ENCODE data around the gene ZDHHC14. TPM values are rescaled to one million over a fixed set of nuclear protein-coding genes. Genes with fewer than 3 reads are reported as not detected.

ZDHHC14 gene
- total RNA-seq, 1 donor from 2014 or later = 14.5 TPM

- Histone ChIP-seq H3K27ac (no peak overlapping the region), H3K27me3 (no peaks in the 10 kb centered on the region), H3K36me3 (no peaks in the 10 kb centered on the region), H3K4me1 (no peaks in the 10 kb centered on the region), H3K9me3 (no peaks in the 10 kb centered on the region), H3K4me3 (no peak overlapping the region)
- DNase-seq (ENCODE audit: low spot score in 2 of 2) = no peak
- intact Hi-C loops (cut with DNase I) = no loop called here
- TF ChIP-seq CTCF (IDR thresholded peaks at IDR 0.05) = no peak
Measured at GRCh38 chr6:157471895-157472686, 91.1 kb downstream of the ZDHHC14 start.

- H3K9me3 ChIP-seq = no peaks in the 10 kb centered on the region
- H3K4me1 ChIP-seq = no peaks in the 10 kb centered on the region
- DNase-seq (ENCODE audit: low spot score in 2 of 2) = no peak
- intact Hi-C loops (cut with DNase I) = no loop called here
- H3K4me3 ChIP-seq = no peak overlapping the region
- no peaks in the 10 kb centered on the region for H3K36me3 ChIP-seq
- TF ChIP-seq CTCF (IDR thresholded peaks at IDR 0.05) = no peak
- no peak overlapping the region for H3K27ac ChIP-seq
- H3K27me3 ChIP-seq = no peaks in the 10 kb centered on the region
Measured at GRCh38 chr6:157476797-157477196, 95.8 kb downstream of the ZDHHC14 start.

- intact Hi-C loops (cut with DNase I) = no loop called here
- no peak for TF ChIP-seq CTCF (IDR thresholded peaks at IDR 0.05)
- Histone ChIP-seq H3K9me3 (no peaks in the 10 kb centered on the region), H3K27me3 (no peaks in the 10 kb centered on the region), H3K36me3 (no peaks in the 10 kb centered on the region), H3K4me1 (no peaks in the 10 kb centered on the region), H3K4me3 (no peak overlapping the region), H3K27ac (no peak overlapping the region)
- DNase-seq (ENCODE audit: low spot score in 2 of 2) = no peak
Measured at GRCh38 chr6:157478926-157479325, 97.9 kb downstream of the ZDHHC14 start.

GRCh38 chr6:157479464-157480303 is 98.7 kb downstream of the ZDHHC14 start:
- H3K4me1 ChIP-seq = no peaks in the 10 kb centered on the region
- no peak overlapping the region for H3K27ac ChIP-seq
- no peaks in the 10 kb centered on the region for H3K9me3 ChIP-seq

More at GRCh38 chr6:157479464-157480303, 98.7 kb downstream of the ZDHHC14 start:
- Histone ChIP-seq H3K36me3 (no peaks in the 10 kb centered on the region), H3K4me3 (no peak overlapping the region), H3K27me3 (no peaks in the 10 kb centered on the region)
- intact Hi-C loops (cut with DNase I) = no loop called here
- TF ChIP-seq CTCF (IDR thresholded peaks at IDR 0.05) = no peak
- no peak for DNase-seq (ENCODE audit: low spot score in 2 of 2)

Data from ascending aorta (tissue), 2 donors.